GM19324 (cell line): ENCODE data around the gene SMYD4.
"Not testable (repeated sequence)": the region's sequence is repeated elsewhere in the genome, so short reads cannot be mapped to it uniquely, and the experiment has no call there.

Experiments used
- ATAC-seq: cut with Tn5 transposase; IDR thresholded peaks from one replicate; pipeline ENCODE4 v1.9.1; 2021; ENCODE audit warnings: mild to moderate bottlenecking, moderate library complexity; ENCODE audit not compliant: unreplicated experiment, low FRiP score

SMYD4 gene

GRCh38 chr17:1830288-1830687, 586 bp upstream of the SMYD4 start:
- no peak for ATAC-seq

- no peak for ATAC-seq
Observed at GRCh38 chr17:1829216-1829591, 498 bp downstream of the SMYD4 start.

- ATAC-seq = no peak
Observed at GRCh38 chr17:1820528-1821252, 9.0 kb downstream of the SMYD4 start.

GRCh38 chr17:1813088-1813487, 16.6 kb downstream of the SMYD4 start:
- ATAC-seq = no peak

GRCh38 chr17:1810450-1811103, 19.1 kb downstream of the SMYD4 start:
- no peak for ATAC-seq

GRCh38 chr17:1809815-1810214, 19.9 kb downstream of the SMYD4 start:
- not testable (repeated sequence) for ATAC-seq

GRCh38 chr17:1808644-1809043, 21.1 kb downstream of the SMYD4 start:
- ATAC-seq = no peak

- no peak for ATAC-seq
Observed at GRCh38 chr17:1807890-1808289, 21.8 kb downstream of the SMYD4 start.

- no peak for ATAC-seq
Observed at GRCh38 chr17:1803280-1803679, 26.4 kb downstream of the SMYD4 start.

- ATAC-seq = no peak
Observed at GRCh38 chr17:1802429-1802828, 27.3 kb downstream of the SMYD4 start.

GRCh38 chr17:1800712-1801111, 29.0 kb downstream of the SMYD4 start:
- no peak for ATAC-seq

- ATAC-seq = no peak
Observed at GRCh38 chr17:1800240-1800639, 29.5 kb downstream of the SMYD4 start.

- not testable (repeated sequence) for ATAC-seq
Observed at GRCh38 chr17:1797846-1798245, 31.9 kb downstream of the SMYD4 start.

- no peak for ATAC-seq
Observed at GRCh38 chr17:1797323-1797722, 32.4 kb downstream of the SMYD4 start.

- no peak for ATAC-seq
Observed at GRCh38 chr17:1796800-1797199, 32.9 kb downstream of the SMYD4 start.

GRCh38 chr17:1793447-1793806, 36.3 kb downstream of the SMYD4 start:
- no peak for ATAC-seq

- ATAC-seq = no peak
Observed at GRCh38 chr17:1792495-1793446, 36.9 kb downstream of the SMYD4 start.

GRCh38 chr17:1789936-1790335, 39.8 kb downstream of the SMYD4 start:
- no peak for ATAC-seq

GRCh38 chr17:1787301-1787902, 42.3 kb downstream of the SMYD4 start:
- no peak for ATAC-seq

- no peak for ATAC-seq
Observed at GRCh38 chr17:1786708-1787107, 43.0 kb downstream of the SMYD4 start.

- ATAC-seq = no peak
Observed at GRCh38 chr17:1785930-1786329, 43.8 kb downstream of the SMYD4 start.
